Astrocyte of the spinal cord (primary cell): ENCODE results near the gene THSD7B.

Experiments
- DNase-seq: peaks from one replicate; pipeline ENCODE4 v3.0.0; 2011; ENCODE audit warnings: low read depth, low spot score
- H3K4me3 ChIP-seq: 2 replicates; pipeline ENCODE4 v1.5.1; 2011; ENCODE audit warnings: low read depth, mild to moderate bottlenecking, low read length, moderate library complexity
- in situ Hi-C: cut with HindIII; loops from 2 replicates; pipeline ENCODE4 v1.10.0; 2017; ENCODE audit warnings: low sequenced_read_pairs
- TF ChIP-seq, protein P1 (sequence below): IDR thresholded peaks from 2 replicates; pipeline ENCODE4 v1.5.1; 2012; ENCODE audit warnings: low read depth, mild to moderate bottlenecking, low read length, inconsistent platforms

Gene THSD7B

GRCh38 chr2:137023205-137023604 lies 257.9 kb downstream of the THSD7B start:
- in situ Hi-C loops, result no loop called here
- no peak for DNase-seq
- TF ChIP-seq, protein P1, sequence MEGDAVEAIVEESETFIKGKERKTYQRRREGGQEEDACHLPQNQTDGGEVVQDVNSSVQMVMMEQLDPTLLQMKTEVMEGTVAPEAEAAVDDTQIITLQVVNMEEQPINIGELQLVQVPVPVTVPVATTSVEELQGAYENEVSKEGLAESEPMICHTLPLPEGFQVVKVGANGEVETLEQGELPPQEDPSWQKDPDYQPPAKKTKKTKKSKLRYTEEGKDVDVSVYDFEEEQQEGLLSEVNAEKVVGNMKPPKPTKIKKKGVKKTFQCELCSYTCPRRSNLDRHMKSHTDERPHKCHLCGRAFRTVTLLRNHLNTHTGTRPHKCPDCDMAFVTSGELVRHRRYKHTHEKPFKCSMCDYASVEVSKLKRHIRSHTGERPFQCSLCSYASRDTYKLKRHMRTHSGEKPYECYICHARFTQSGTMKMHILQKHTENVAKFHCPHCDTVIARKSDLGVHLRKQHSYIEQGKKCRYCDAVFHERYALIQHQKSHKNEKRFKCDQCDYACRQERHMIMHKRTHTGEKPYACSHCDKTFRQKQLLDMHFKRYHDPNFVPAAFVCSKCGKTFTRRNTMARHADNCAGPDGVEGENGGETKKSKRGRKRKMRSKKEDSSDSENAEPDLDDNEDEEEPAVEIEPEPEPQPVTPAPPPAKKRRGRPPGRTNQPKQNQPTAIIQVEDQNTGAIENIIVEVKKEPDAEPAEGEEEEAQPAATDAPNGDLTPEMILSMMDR, result no peak
- no peak overlapping the region for H3K4me3 ChIP-seq

GRCh38 chr2:137031731-137032130 lies 266.4 kb downstream of the THSD7B start:
- DNase-seq, result no peak
- no peak overlapping the region for H3K4me3 ChIP-seq
- TF ChIP-seq, protein P1, result no peak
- in situ Hi-C loops, result no loop called here

GRCh38 chr2:137036619-137037018 lies 271.3 kb downstream of the THSD7B start:
- no peak overlapping the region for H3K4me3 ChIP-seq
- in situ Hi-C loops, result no loop called here
- TF ChIP-seq, protein P1, result no peak
- no peak for DNase-seq

DNA sequence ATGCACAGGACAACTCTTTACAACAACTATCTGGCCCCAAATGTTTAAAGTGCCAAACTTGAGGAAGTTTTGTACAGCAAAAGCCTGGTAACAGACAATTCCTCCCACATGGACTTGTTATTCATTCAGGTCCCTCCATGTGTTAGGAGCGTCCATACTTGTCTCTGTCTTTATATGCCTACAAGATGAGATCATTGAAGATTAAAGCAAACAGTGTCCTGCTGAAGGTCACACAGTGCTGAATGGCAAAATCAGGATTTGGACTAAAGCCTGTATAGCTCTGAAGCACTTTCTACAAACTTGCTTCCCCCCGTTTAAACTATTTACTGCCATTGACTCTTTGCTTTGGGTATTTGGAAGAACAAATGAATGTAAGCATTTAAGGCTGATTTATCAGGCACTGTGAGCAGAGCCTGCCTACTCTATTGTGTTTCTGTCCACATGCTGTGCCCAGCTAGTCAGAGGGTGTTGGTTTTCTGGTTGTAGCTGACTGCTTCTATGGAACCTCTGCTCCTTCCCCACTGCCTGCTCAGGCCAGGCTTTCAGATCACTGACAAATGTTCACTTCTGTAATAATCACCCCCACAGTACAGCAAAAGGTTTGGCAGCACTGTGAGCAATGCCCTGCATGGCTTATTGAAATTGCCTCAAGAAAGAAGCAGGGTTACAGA lies 274.3 kb downstream of the THSD7B start:
- TF ChIP-seq, protein P1, result no peak
- no peak for DNase-seq
- in situ Hi-C loops, result no loop called here
- no peak overlapping the region for H3K4me3 ChIP-seq

DNA sequence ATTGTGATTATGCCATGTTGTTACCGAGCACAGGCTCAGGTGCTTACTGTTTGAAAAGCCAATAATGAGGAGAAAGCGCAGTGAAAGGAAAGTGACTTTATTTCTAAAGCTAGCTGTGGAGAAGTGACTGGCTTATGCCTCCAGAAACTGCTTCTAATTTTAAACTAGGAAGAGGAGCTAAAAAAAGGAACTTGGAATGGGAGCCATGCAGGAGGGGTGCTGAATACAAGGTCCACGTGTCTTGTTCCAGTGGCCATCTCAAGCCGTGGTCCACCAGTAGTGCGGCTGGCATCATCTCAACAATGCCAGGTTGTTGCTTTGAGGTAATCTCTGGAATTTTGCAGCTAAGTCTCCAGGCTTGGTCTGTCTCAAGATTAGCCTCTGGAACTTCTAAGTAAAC lies 282.0 kb downstream of the THSD7B start:
- DNase-seq, result no peak
- no peak overlapping the region for H3K4me3 ChIP-seq
- in situ Hi-C loops, result no loop called here
- TF ChIP-seq, protein P1, result no peak

DNA sequence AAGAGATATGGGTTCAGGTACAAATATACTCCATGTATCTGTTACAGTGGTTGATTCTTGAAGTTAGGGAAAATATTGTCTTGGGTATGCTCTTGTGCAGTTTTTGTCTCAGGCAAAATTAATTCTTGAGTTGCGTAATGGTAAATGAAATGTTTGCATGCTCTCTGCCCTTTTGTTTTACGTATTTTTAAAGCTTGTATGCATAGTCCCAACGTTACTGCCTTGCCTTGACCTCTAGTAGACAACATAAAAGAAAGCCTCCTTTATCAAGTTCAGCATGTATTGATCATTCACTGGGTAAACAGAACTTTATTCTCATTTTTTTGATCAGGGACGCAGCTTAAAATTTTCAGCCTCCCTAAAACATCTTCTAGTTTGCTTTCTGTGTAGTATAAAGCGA lies 283.1 kb downstream of the THSD7B start:
- TF ChIP-seq, protein P1, result no peak
- no peak overlapping the region for H3K4me3 ChIP-seq
- in situ Hi-C loops, result no loop called here
- no peak for DNase-seq

DNA sequence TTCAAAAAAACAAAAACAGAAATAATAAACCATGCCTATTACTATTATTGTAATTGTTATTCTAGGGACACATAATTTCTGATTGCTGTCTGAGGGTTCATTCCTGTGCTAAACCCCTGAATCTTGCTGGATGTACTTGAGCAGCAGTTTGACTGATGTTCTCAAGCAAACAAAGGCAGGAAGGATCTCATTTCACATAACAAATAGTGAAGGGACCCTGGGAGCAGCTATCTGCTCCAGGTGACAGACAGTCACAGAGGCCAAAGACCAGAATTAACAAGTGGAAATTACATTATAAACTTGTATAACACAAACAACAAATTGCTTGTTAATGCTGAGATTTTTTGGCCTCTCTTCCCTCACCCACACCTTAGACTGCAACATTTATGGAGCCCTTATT lies 284.2 kb downstream of the THSD7B start:
- DNase-seq, result no peak
- in situ Hi-C loops, result no loop called here
- H3K4me3 ChIP-seq, result no peak overlapping the region
- TF ChIP-seq, protein P1, result no peak
